OCI-LY3 (cell line): ENCODE data around the gene RANBP3.

Experiments used
- H2AFZ ChIP-seq: fragments of 200-600, 300-600 bp; shearing (Covaris generic); 2 replicates; pipeline ENCODE4 v1.6.0; 2014; ENCODE audit warnings: antibody characterized with exemption, low read depth, low read length
- H3K27ac ChIP-seq: fragments of 200-600, 300-600 bp; sonication (generic); 2 replicates; pipeline ENCODE4 v1.5.1; 2014; ENCODE audit warnings: mild to moderate bottlenecking, low read length, moderate library complexity, mixed read lengths
- H3K27me3 ChIP-seq: fragments of 200-600, 300-600 bp; sonication (generic); 2 replicates; pipeline ENCODE4 v1.6.1; 2014; ENCODE audit warnings: low read depth, low read length, mixed read lengths
- H3K36me3 ChIP-seq: fragments of 200-600, 300-600 bp; sonication (generic); replicated peaks from 2 replicates; pipeline ENCODE3; 2014; ENCODE audit warnings: low read depth, low read length, mixed read lengths
- H3K4me1 ChIP-seq: fragments of 300-600, 200-600 bp; sonication (generic); 2 replicates; pipeline ENCODE4 v1.6.1; 2014; ENCODE audit warnings: low read length, mixed read lengths
- H3K4me2 ChIP-seq: fragments of 200-600, 300-600 bp; sonication (generic); 2 replicates; pipeline ENCODE4 v1.6.1; 2014; ENCODE audit warnings: low read length, mixed read lengths
- H3K4me3 ChIP-seq: fragments of 300-600, 200-600 bp; sonication (generic); 2 replicates; pipeline ENCODE4 v1.5.1; 2014; ENCODE audit warnings: antibody characterized with exemption, mild to moderate bottlenecking, low read length, moderate library complexity
- H3K79me2 ChIP-seq: fragments of 300-600, 200-600 bp; shearing (Covaris generic); 2 replicates; pipeline ENCODE4 v1.6.1; 2014; ENCODE audit warnings: mild to moderate bottlenecking, low read length, mixed read lengths
- H3K9ac ChIP-seq: fragments of 300-600, 200-600 bp; shearing (Covaris generic); 2 replicates; pipeline ENCODE4 v1.6.0; 2014; ENCODE audit warnings: mild to moderate bottlenecking, low read length, moderate library complexity
- H3K9me3 ChIP-seq: fragments of 200-600, 300-600 bp; shearing (Covaris generic); 2 replicates; pipeline ENCODE4 v1.6.1; 2014; ENCODE audit warnings: low read length, mixed read lengths; ENCODE audit not compliant: insufficient read depth
- H4K20me1 ChIP-seq: fragments of 200-600, 300-600 bp; sonication (generic); 2 replicates; pipeline ENCODE4 v1.6.1; 2016; ENCODE audit warnings: low read length, mixed read lengths; ENCODE audit not compliant: insufficient read depth
- CTCF ChIP-seq: fragments of 200-600, 300-600 bp; sonication (generic); IDR thresholded peaks from 2 replicates; pipeline ENCODE4 v1.5.1; 2014; ENCODE audit warnings: antibody characterized with exemption, low read length, low read depth
- EZH2phosphoT487 ChIP-seq: fragments of 200-600 bp; shearing (Covaris generic); IDR thresholded peaks from 2 replicates; pipeline ENCODE4 v1.6.1; 2018; ENCODE audit warnings: antibody characterized with exemption, mixed run types, low read depth

RANBP3 gene

GRCh38 chr19:5943045-5943444 is 34.9 kb downstream of the RANBP3 start:
- TF ChIP-seq CTCF (no peak), EZH2phosphoT487 (no peak)
- no peak overlapping the region for H3K27ac ChIP-seq
- H3K27me3 ChIP-seq: no peaks in the 10 kb centered on the region
- no peaks in the 10 kb centered on the region for H3K4me1 ChIP-seq
- H3K36me3 ChIP-seq: peaks cover 56% of the 10 kb centered on the region
- no peak overlapping the region for H3K4me3 ChIP-seq
- peaks cover 69% of the 10 kb centered on the region for H4K20me1 ChIP-seq
- H3K4me2 ChIP-seq: no peak overlapping the region
- no peaks in the 10 kb centered on the region for H3K9me3 ChIP-seq
- peaks cover 82% of the 10 kb centered on the region for H3K79me2 ChIP-seq
- H3K9ac ChIP-seq: no peak overlapping the region
- H2AFZ ChIP-seq: no peak overlapping the region

GRCh38 chr19:5941673-5942072 is 36.3 kb downstream of the RANBP3 start:
- peaks cover 62% of the 10 kb centered on the region for H3K36me3 ChIP-seq

GRCh38 chr19:5940260-5941208 is 37.4 kb downstream of the RANBP3 start:
- TF ChIP-seq EZH2phosphoT487 (no peak), CTCF (no peak)
- Histone ChIP-seq H3K9me3 (no peaks in the 10 kb centered on the region), H3K36me3 (peaks cover 62% of the 10 kb centered on the region), H3K4me1 (no peaks in the 10 kb centered on the region), H3K9ac (no peak overlapping the region), H3K79me2 (peaks cover 71% of the 10 kb centered on the region), H3K4me3 (no peak overlapping the region), H3K27ac (no peak overlapping the region), H3K27me3 (no peaks in the 10 kb centered on the region), H3K4me2 (no peak overlapping the region), H4K20me1 (peaks cover 61% of the 10 kb centered on the region), H2AFZ (no peak overlapping the region)

More at GRCh38 chr19:5941673-5942072, 36.3 kb downstream of the RANBP3 start:
- peaks cover 70% of the 10 kb centered on the region for H4K20me1 ChIP-seq
- no peaks in the 10 kb centered on the region for H3K9me3 ChIP-seq
- H3K4me1 ChIP-seq: no peaks in the 10 kb centered on the region
- H2AFZ ChIP-seq: no peak overlapping the region
- H3K4me3 ChIP-seq: no peak overlapping the region
- no peak overlapping the region for H3K27ac ChIP-seq
- H3K27me3 ChIP-seq: no peaks in the 10 kb centered on the region
- peaks cover 73% of the 10 kb centered on the region for H3K79me2 ChIP-seq
- TF ChIP-seq CTCF: no peak
- no peak for TF ChIP-seq EZH2phosphoT487
- no peak overlapping the region for H3K4me2 ChIP-seq
- H3K9ac ChIP-seq: no peak overlapping the region

DNA sequence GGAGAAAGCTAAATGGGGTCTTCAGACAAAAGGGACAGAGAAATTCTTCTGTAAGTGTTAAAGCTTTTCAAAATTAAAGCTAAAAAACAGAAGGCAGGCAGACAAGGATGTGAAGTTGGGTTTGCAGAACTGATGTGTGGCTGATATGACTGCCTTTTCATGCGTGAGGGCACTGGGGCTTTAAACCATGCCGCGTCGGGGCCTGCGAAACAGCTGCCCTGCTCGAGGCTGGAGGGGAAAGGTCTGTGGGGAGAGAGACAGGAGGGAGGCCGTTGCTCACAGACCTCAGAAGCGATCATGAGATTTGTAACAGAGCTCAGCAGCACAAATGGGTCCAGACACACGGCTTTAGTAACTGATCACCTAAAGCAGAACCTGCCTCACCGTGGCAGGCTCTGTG is 40.4 kb downstream of the RANBP3 start:
- Histone ChIP-seq H3K4me1 (no peaks in the 10 kb centered on the region), H3K9ac (no peak overlapping the region), H2AFZ (no peak overlapping the region), H4K20me1 (peaks cover 39% of the 10 kb centered on the region), H3K27ac (no peak overlapping the region), H3K4me3 (no peak overlapping the region), H3K4me2 (no peak overlapping the region), H3K79me2 (peaks cover 46% of the 10 kb centered on the region), H3K9me3 (no peaks in the 10 kb centered on the region), H3K36me3 (peaks cover 70% of the 10 kb centered on the region), H3K27me3 (no peaks in the 10 kb centered on the region)
- TF ChIP-seq CTCF (no peak), EZH2phosphoT487 (no peak)
